Measurements from ENCODE around the gene THAP10.

DNA sequence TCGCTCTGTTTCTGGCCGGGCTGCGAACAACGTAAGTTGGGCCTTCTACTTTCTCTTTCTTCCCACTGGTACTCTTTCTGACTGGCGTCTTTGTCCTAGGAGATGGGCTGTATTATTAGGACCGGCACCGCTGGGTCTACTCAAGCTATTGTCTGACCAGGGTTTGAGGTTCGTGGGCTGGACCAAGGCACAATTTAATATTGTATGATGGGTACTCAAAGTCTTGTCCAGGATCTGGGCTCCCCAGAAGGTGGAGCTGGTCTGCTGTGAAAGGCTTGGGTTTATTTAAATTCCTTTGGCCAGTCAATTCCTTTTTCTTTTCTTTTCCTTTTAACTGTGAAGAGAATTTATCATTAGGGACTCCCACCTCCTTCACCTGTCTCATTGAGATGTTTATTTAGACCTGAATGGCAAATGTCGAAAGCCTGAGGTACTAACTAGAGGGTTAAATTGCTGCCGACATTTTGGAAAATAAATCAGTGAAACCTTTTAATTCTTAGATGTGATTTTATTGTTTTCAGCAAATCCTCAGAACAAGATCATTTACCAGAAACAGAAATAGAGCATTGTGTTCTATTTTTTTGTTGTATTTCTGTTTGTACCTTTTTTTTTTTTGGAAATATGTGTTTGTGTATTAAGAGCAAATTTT lies 803 bp upstream of the THAP10 start:
- TF ChIP-seq, protein P1, sequence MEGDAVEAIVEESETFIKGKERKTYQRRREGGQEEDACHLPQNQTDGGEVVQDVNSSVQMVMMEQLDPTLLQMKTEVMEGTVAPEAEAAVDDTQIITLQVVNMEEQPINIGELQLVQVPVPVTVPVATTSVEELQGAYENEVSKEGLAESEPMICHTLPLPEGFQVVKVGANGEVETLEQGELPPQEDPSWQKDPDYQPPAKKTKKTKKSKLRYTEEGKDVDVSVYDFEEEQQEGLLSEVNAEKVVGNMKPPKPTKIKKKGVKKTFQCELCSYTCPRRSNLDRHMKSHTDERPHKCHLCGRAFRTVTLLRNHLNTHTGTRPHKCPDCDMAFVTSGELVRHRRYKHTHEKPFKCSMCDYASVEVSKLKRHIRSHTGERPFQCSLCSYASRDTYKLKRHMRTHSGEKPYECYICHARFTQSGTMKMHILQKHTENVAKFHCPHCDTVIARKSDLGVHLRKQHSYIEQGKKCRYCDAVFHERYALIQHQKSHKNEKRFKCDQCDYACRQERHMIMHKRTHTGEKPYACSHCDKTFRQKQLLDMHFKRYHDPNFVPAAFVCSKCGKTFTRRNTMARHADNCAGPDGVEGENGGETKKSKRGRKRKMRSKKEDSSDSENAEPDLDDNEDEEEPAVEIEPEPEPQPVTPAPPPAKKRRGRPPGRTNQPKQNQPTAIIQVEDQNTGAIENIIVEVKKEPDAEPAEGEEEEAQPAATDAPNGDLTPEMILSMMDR (IDR thresholded peaks at IDR 0.05; ENCODE audit: borderline replicate concordance, extremely low read depth, low read length, poor library complexity, severe bottlenecking), result no peak
- TF ChIP-seq EZH2 (IDR thresholded peaks at IDR 0.05; ENCODE audit: borderline replicate concordance, low read depth, low read length, severe bottlenecking), result no peak

Data from DND-41 (cell line).